NB4 (cell line): ENCODE data around the gene C1QBP.

ENCODE experiments used
- MYC ChIP-seq: IDR thresholded peaks from 2 replicates; pipeline ENCODE4 v1.6.1; 2011; ENCODE audit warnings: low read depth, low read length
- POLR2A ChIP-seq: IDR thresholded peaks from 2 replicates; pipeline ENCODE4 v1.6.1; 2011; ENCODE audit warnings: mild to moderate bottlenecking; ENCODE audit not compliant: insufficient read length; ENCODE audit errors: extremely low read depth
- TF ChIP-seq, protein P1 (sequence below): IDR thresholded peaks from one replicate; pipeline ENCODE4 v1.5.1; 2012; ENCODE audit warnings: low read depth, low read length
- TF ChIP-seq, protein P2 (sequence below): IDR thresholded peaks from 2 replicates; pipeline ENCODE4 v1.6.1; 2011; ENCODE audit warnings: low read depth, low read length

DNA sequence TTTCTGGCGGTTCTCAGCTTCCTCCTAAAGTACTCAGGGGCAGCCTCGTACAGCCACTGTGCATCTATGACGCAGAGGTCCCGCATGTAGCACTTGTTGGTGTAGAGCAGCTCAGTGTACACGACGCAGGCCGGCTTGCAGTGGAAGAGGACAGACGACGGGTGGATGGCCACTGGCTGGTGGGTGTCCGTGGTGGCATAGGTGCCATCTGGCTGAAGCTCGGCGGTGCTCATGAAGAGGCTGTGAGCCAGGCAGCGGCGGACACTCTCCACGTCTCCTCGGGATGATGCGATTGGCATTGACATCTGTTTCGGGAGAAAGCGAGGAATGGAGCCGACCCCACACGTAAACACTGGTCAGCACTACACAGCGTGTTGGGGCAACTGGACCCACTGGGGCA, 5.3 kb upstream of the C1QBP start:
- TF ChIP-seq, protein P1, sequence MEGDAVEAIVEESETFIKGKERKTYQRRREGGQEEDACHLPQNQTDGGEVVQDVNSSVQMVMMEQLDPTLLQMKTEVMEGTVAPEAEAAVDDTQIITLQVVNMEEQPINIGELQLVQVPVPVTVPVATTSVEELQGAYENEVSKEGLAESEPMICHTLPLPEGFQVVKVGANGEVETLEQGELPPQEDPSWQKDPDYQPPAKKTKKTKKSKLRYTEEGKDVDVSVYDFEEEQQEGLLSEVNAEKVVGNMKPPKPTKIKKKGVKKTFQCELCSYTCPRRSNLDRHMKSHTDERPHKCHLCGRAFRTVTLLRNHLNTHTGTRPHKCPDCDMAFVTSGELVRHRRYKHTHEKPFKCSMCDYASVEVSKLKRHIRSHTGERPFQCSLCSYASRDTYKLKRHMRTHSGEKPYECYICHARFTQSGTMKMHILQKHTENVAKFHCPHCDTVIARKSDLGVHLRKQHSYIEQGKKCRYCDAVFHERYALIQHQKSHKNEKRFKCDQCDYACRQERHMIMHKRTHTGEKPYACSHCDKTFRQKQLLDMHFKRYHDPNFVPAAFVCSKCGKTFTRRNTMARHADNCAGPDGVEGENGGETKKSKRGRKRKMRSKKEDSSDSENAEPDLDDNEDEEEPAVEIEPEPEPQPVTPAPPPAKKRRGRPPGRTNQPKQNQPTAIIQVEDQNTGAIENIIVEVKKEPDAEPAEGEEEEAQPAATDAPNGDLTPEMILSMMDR, result no peak
- TF ChIP-seq POLR2A, result no peak
- TF ChIP-seq MYC, result no peak
- TF ChIP-seq, protein P2, sequence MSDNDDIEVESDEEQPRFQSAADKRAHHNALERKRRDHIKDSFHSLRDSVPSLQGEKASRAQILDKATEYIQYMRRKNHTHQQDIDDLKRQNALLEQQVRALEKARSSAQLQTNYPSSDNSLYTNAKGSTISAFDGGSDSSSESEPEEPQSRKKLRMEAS, result no peak
